ENCODE measurements around the gene LTO1. TPM values are rescaled to one million over a fixed set of nuclear protein-coding genes. Genes with fewer than 3 reads are reported as not detected.

The LTO1 gene
- total RNA-seq, 2 donors from 2014 or later = 13.0 to 26.7 TPM

GRCh38 chr11:69655479-69656428 lies 19.4 kb downstream of the LTO1 start:
- no peaks in the 10 kb centered on the region for H3K9me3 ChIP-seq
- peak overlapping the region in 3 of 4 donors; percentile 18 to 47 (median 39) for H3K27ac ChIP-seq
- WGBS, 2 donors = 74 to 85% methylated on average over 11 to 18 of the region's 19 CpGs
- no peak overlapping the region for H3K4me3 ChIP-seq
- intact Hi-C loops (cut with DNase I) = no loop called here
- DNase-seq = no peak
- H3K36me3 ChIP-seq (replicated peaks in 1 of 2; ENCODE audit: insufficient read depth in 1 of 2, low read depth in 2 of 2) = peaks cover 0 to 2% of the 10 kb centered on the region in 2 donors
- no peak for TF ChIP-seq POLR2A (IDR thresholded peaks at IDR 0.05)
- TF ChIP-seq CTCF (IDR thresholded peaks at IDR 0.05) = no peak
- peak; percentile 12 for ATAC-seq
- peaks cover 14% of the 10 kb centered on the region for H3K4me1 ChIP-seq
- no peaks in the 10 kb centered on the region for H3K27me3 ChIP-seq

GRCh38 chr11:69654660-69655478 lies 20.3 kb downstream of the LTO1 start:
- TF ChIP-seq POLR2A (IDR thresholded peaks at IDR 0.05) (no peak), CTCF (IDR thresholded peaks at IDR 0.05) (no peak)
- Histone ChIP-seq H3K27me3 (no peaks in the 10 kb centered on the region), H3K9me3 (no peaks in the 10 kb centered on the region), H3K4me1 (peaks cover 14% of the 10 kb centered on the region), H3K27ac (peak overlapping the region in 3 of 4 donors; percentile 18 to 47 (median 39)), H3K4me3 (no peak overlapping the region), H3K36me3 (replicated peaks in 1 of 2; ENCODE audit: insufficient read depth in 1 of 2, low read depth in 2 of 2) (peaks cover 0 to 2% of the 10 kb centered on the region in 2 donors)
- ATAC-seq (peak; percentile 51), DNase-seq (peak in 2 of 4 donors; percentile 18 to 45)
- intact Hi-C loops (cut with DNase I) = no loop called here
- 33 to 41% methylated on average over 17 to 27 of the region's 27 CpGs for WGBS, 2 donors

GRCh38 chr11:69654001-69654659 lies 21.0 kb downstream of the LTO1 start:
- intact Hi-C loops (cut with DNase I) = no loop called here
- H3K4me1 ChIP-seq = peaks cover 14% of the 10 kb centered on the region
- WGBS, 2 donors = 75 to 79% methylated on average over 20 to 38 of the region's 38 CpGs
- no peak overlapping the region for H3K4me3 ChIP-seq
- H3K27me3 ChIP-seq = no peaks in the 10 kb centered on the region
- ATAC-seq (no peak), DNase-seq (peak in 2 of 4 donors; percentile 51 to 57)
- H3K36me3 ChIP-seq (replicated peaks in 1 of 2; ENCODE audit: insufficient read depth in 1 of 2, low read depth in 2 of 2) = peaks cover 0 to 2% of the 10 kb centered on the region in 2 donors
- peak overlapping the region in 3 of 4 donors; percentile 18 to 47 (median 39) for H3K27ac ChIP-seq
- no peak for TF ChIP-seq CTCF (IDR thresholded peaks at IDR 0.05)
- TF ChIP-seq POLR2A (IDR thresholded peaks at IDR 0.05) = no peak
- no peaks in the 10 kb centered on the region for H3K9me3 ChIP-seq

- TF ChIP-seq POLR2A (IDR thresholded peaks at IDR 0.05) = no peak
- no peak for TF ChIP-seq CTCF (IDR thresholded peaks at IDR 0.05)
- 87 to 88% methylated on average over 23 of the region's 23 CpGs for WGBS, 2 donors
- Histone ChIP-seq H3K4me1 (peaks cover 14% of the 10 kb centered on the region), H3K36me3 (replicated peaks in 1 of 2; ENCODE audit: insufficient read depth in 1 of 2, low read depth in 2 of 2) (peaks cover 0 to 2% of the 10 kb centered on the region in 2 donors), H3K9me3 (no peaks in the 10 kb centered on the region), H3K27me3 (no peaks in the 10 kb centered on the region), H3K27ac (no peak overlapping the region), H3K4me3 (no peak overlapping the region)
- DNase-seq = no peak
- no peak for ATAC-seq
- intact Hi-C loops (cut with DNase I) = no loop called here
Measured at GRCh38 chr11:69653406-69653960, 21.7 kb downstream of the LTO1 start.

All from body of pancreas (tissue), 4 donors.